ENCODE measurements around the gene MTFR1L. TPM values are rescaled to one million over a fixed set of nuclear protein-coding genes. Genes with fewer than 3 reads are reported as not detected.

MTFR1L gene
- total RNA-seq, 1 donor from 2014 or later, result 33.0 TPM

GRCh38 chr1:25858906-25859789 lies 39.4 kb downstream of the MTFR1L start, which contains the start of gene AUNIP:
Gene AUNIP (minus strand): TSS chr1:25859457. CDS start chr1:25859357, 100 bp downstream.
- DNase-seq (ENCODE audit: low spot score in 2 of 2) (peak; percentile 79 to 93), FAIRE-seq (no peak)

- no peak for DNase-seq (ENCODE audit: low spot score in 2 of 2)
- no peak for FAIRE-seq
Observed at GRCh38 chr1:25861316-25862286, 41.8 kb downstream of the MTFR1L start.

DNA sequence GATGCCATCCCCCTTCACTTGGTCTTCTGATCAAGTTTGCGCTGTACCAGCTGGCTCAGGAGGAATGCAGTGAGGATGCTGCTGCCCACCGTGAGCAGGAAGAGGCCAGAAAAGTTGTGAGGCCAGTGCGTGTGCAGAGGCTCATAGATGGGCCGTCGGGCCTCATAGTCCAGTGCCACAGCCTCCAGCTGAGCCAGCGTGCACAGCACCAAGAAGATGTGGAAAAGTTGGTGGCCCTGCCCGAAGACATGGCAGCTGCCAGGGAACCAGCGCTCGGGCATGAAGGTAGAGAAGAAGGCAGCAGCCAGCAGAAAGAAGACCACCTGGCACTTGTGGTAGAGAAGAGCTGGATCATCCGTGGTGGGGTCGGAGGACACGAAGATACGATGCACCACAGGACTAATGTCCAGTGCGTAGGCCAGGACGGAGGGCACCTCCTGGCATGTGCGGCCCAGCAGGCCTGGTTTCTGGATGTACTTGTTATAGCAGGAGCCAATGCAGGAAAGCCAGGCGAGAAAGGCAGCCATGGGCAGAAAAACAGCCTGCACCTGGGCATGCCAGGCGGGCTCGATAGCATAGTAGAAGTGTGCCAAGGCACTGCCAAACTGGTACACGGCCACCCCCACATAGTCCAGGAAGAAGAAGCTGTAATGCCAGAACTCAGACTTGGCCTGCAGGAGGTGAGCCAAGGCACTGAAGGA lies 43.2 kb downstream of the MTFR1L start:
- DNase-seq (ENCODE audit: low spot score in 2 of 2) (no peak), FAIRE-seq (no peak)

GRCh38 chr1:25863486-25864262 lies 43.9 kb downstream of the MTFR1L start:
- no peak for FAIRE-seq
- no peak for DNase-seq (ENCODE audit: low spot score in 2 of 2)

GRCh38 chr1:25864434-25864833 lies 44.7 kb downstream of the MTFR1L start:
- FAIRE-seq, result no peak

DNA sequence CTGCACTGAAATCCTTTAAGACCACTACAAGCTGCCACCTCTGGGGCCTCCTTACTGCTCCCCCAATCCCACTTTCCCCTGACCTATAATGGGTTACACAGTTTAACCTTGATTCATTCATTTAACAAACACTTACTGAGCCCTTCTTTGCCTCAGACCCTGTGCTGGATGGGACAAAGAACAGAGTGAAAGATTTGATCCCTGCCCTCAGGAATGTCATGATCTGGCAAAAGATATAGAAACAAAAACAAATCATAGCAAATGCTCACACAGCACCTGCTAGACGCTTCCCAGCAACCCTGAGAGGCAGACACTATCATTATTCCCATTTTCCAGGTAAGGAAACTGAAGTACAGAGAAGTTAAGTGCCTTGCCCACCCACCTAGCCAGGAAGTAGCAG lies 46.5 kb downstream of the MTFR1L start:
- DNase-seq (ENCODE audit: low spot score in 2 of 2), result no peak
- FAIRE-seq, result no peak

More at GRCh38 chr1:25864434-25864833, 44.7 kb downstream of the MTFR1L start:
- no peak for DNase-seq (ENCODE audit: low spot score in 2 of 2)

DNA sequence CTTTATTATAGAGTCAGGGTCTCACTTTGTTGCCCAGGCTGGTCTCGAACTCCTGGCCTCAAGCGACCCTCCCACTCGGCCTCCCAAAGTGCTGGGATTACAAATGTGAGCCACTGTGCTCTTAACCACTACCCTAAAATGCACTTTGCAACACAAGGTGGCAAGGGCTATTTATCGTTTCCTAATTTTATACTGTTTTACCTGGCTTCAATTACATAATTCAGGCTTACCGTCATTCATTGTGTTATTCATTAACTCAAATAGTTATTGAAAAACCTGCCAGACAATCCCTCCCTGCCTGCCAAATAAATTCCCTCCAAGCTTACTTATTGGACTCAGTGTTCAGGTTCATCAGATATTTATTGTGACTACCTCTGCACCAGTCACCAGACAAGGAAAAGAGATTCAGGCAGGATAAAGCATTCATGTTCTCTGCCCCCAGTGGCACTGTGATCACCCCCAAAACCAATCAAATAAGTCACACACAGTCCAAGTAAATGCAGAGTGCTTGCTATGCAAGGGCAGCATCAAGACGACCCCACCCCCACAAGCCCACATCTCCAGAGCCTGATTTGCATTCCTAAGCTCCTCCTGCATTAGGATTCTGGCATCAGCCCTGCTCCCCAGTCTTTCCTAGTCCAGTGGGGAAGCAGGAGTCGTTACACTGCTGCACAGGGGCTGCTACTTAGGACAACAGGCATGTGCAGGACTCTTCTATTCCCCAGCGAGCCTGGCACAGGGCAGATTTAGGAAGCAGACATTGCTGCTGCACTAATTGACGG lies 47.6 kb downstream of the MTFR1L start:
- DNase-seq (ENCODE audit: low spot score in 2 of 2) (no peak), FAIRE-seq (no peak)

GRCh38 chr1:25869909-25870606 lies 50.3 kb downstream of the MTFR1L start:
- FAIRE-seq (no peak), DNase-seq (ENCODE audit: low spot score in 2 of 2) (no peak)

- DNase-seq (ENCODE audit: low spot score in 2 of 2) (no peak), FAIRE-seq (no peak)
Observed at GRCh38 chr1:25870614-25871013, 50.9 kb downstream of the MTFR1L start.

DNA sequence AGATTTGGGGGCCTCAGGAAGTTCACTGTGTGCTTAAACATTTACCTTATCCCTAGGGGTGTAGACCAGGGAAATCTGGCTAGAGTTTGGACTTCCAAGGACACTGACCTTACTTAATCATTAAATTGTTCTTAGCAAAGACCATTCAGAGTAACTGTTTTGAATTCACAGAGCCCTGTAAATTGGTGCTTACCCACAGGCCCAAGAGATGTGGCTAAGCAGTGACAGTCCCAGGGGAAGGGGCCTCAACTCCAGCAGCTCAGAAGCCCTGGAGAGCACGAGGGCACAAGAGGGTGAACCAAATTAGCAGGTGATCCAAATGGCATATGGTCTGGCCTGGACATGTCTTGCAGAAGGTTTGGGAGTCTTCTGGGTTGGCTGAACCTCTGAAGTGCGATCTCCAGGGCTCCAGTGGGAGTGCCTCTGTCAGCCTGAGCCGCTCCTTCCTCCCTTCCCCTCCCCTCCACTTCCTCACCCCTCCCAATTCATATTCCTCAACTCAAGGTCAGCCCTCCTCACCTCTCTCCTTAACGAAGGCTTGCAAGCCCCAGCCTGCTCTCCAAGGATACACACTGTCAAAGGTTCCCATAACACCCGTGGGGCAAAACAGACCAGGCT lies 51.4 kb downstream of the MTFR1L start:
- DNase-seq (ENCODE audit: low spot score in 2 of 2) (no peak), FAIRE-seq (no peak)

DNA sequence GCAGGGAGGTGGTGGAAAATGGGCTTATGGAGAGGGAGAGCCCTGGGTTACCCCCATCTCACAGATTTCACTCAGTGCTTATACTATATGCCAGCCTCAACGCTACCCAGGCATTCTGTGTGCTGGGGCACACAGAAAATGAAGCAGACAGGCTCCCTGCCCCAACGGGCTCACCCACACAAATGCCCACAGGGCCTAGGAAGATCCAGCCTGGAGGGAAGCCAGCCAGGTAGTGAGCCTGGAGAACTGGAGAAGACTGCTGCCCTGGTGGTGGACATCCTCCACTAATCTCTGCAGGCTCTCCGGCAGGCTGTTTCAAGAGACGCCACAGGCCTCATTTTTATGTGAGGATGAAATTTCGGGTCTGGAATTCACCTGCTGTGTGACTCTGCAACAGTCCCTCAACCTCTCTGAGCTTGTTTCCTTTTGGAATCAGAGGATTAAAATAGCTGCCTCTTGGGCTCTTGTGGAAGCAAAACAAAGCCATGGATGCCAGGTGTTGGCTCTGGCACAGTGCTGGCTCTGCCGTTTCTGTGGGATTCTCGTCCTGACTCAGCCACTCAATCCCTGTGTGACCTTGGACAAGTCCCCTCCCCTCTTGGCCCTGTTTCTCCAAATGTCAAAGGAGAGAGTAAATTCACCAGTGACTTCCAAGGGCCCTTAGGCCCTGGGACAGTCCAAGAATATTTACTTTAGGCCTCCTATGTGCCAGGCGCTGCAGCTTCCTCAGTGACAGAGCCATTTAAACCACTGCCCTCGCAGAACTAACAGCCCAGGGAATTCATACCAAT lies 52.1 kb downstream of the MTFR1L start:
- FAIRE-seq (no peak), DNase-seq (ENCODE audit: low spot score in 2 of 2) (no peak)

DNA sequence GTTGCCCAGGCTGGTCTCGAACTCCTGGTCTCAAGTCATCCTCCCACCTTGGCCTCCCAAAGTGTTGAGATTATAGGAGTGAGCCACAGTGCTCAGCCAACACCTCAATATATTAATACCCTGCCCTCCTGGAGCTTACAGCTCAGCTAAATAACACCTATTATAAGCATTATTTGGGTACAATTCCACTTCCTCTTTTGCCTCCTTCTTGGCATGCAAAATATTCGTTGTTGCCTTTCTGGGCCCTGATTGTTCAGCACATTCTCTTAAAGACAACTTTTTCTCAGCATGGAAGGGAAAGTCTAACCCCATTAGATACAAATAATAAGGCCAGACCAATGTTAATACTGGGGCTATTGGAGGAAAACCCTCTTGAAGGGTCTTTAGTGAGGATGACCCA lies 53.0 kb downstream of the MTFR1L start:
- no peak for FAIRE-seq

GRCh38 chr1:25873120-25873519 lies 53.4 kb downstream of the MTFR1L start:
- FAIRE-seq, result no peak
- DNase-seq (ENCODE audit: low spot score in 2 of 2), result no peak

More for the DNA sequence above, 53.0 kb downstream of the MTFR1L start:
- DNase-seq (ENCODE audit: low spot score in 2 of 2), result no peak

DNA sequence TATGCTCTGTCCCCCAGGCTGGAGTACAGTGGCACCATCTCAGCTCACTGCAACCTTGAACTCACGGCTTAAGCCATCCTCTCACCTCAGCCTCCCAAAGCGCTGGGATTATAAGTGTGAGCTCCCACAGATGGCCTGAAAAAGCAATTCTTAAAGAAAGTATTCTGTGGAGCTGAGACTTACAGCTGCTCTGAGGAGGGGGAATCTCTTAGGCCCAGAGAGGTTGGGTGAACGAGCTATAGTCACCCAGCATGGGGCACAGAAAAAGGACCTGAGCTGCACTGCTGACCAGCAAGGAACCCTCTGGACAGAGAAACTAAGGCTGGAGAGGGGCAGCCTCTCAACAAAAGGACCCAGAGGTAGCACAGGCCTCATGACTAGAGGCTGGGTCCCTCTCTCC lies 54.5 kb downstream of the MTFR1L start:
- DNase-seq (ENCODE audit: low spot score in 2 of 2), result no peak

DNA sequence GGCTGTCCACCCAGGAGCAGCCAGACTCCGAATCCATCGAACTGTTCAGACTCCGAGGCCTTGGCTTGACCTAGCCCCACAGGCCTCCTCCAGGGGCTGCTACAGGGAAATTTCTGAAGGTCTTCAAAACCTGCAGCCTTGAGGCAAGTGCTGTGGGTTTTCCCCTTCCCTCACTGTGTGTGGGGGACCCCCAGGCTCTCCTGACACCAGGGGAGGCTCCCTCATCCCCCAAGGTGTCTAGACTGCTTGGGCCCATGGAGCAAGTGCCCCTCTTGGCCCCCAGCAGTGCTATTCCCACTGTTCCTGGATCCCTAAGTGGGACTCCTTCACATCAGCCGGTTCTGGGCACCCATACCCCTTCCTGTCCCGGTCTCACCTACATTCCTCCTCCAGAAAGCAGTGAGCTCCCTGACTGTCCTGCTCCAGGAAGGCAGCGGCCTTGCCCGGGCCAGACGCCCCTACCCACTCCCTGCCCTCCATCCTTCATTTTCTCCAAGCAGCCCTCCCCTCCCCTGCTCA lies 54.9 kb downstream of the MTFR1L start:
- no peak for FAIRE-seq
- DNase-seq (ENCODE audit: low spot score in 2 of 2), result no peak

More for the DNA sequence above, 54.5 kb downstream of the MTFR1L start:
- no peak for FAIRE-seq

DNA sequence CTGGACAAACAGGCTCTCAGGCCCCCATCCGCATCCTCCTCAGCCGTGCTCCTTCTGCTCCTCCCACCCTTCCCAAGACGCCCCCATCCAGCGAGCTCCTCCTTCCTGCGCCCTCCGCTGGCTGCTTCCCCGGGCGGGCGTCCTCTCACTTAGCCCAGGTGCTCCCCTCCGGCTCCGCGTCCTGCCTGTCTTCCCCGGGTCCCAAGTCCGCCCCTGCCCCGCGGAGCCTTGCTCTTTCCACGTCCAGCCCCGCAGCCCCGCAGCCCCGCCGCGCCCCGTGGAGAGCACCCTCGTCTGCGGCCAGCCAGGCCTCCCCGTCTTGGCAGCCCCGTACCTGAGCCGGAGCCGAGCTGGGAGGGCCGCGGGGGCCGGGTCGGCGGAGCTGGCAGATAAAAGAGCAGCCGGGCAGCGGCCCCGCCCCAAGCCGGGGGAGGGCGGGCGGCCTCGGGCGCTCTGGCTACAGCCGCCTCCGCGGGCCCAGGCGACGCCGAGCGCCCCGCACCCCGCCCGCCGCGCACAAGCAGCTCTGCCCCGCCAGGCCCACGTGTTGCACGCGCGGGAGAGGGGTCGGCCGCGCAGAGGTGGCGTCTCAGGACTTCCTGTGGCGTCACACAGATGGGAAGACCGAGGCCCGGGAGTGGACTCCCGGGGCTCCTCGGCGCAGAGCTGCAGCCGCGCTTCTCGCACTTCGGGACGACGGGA lies 55.6 kb downstream of the MTFR1L start, which contains the start of gene PAQR7:
Gene PAQR7, minus strand, starts transcription at position 555 of the 702 bp plus-strand sequence. CDS start 11,869 bp downstream, outside the sequence.
- FAIRE-seq, result no peak
- peak; percentile 80 to 84 for DNase-seq (ENCODE audit: low spot score in 2 of 2)

All from frontal cortex (tissue), 4 donors.